Nephron progenitor cell (in vitro differentiated cells): ENCODE measurements around the gene DDX27.

ENCODE experiments used
- DNase-seq: peaks from one replicate; pipeline ENCODE4 v3.0.0; 2021
- H3K27ac Mint-ChIP-seq: 2 replicates; pipeline ENCODE4 v1.8.0; 2021; ENCODE audit warnings: mild to moderate bottlenecking, moderate library complexity, mixed read lengths
- H3K27me3 Mint-ChIP-seq: 2 replicates; pipeline ENCODE4 v1.8.0; 2021; ENCODE audit warnings: mild to moderate bottlenecking, low read depth, mixed read lengths; ENCODE audit not compliant: poor library complexity
- H3K36me3 Mint-ChIP-seq: 2 replicates; pipeline ENCODE4 v1.8.0; 2021; ENCODE audit warnings: low read depth, mixed read lengths
- H3K4me1 Mint-ChIP-seq: 2 replicates; pipeline ENCODE4 v1.8.0; 2021; ENCODE audit warnings: mixed read lengths
- H3K4me3 Mint-ChIP-seq: 2 replicates; pipeline ENCODE4 v1.8.0; 2021; ENCODE audit warnings: mild to moderate bottlenecking, moderate library complexity, mixed read lengths
- H3K9me3 Mint-ChIP-seq: 2 replicates; pipeline ENCODE4 v1.8.0; 2021; ENCODE audit warnings: mild to moderate bottlenecking, moderate library complexity, mixed read lengths
- CTCF ChIP-seq: fragments of 200-600 bp; sonication (generic); IDR thresholded peaks from 2 replicates; pipeline ENCODE4 v1.5.0; 2021; ENCODE audit warnings: antibody characterized with exemption

Gene DDX27

GRCh38 chr20:49248879-49249665 lies 29.9 kb downstream of the DDX27 start:
- Mint-ChIP-seq H3K36me3 (peaks cover 62% of the 10 kb centered on the region), H3K27ac (no peak overlapping the region)
- TF ChIP-seq CTCF, result no peak

GRCh38 chr20:49252556-49253350 lies 33.5 kb downstream of the DDX27 start:
- no peaks in the 10 kb centered on the region for H3K4me1 Mint-ChIP-seq
- no peak for DNase-seq
- no peak overlapping the region for H3K4me3 Mint-ChIP-seq
- peaks cover 69% of the 10 kb centered on the region for H3K36me3 Mint-ChIP-seq
- no peak overlapping the region for H3K27ac Mint-ChIP-seq
- TF ChIP-seq CTCF, result no peak
- no peaks in the 10 kb centered on the region for H3K9me3 Mint-ChIP-seq
- H3K27me3 Mint-ChIP-seq, result peaks cover 4% of the 10 kb centered on the region

More at GRCh38 chr20:49248879-49249665, 29.9 kb downstream of the DDX27 start:
- no peak overlapping the region for H3K4me3 Mint-ChIP-seq
- H3K27me3 Mint-ChIP-seq, result no peaks in the 10 kb centered on the region
- H3K4me1 Mint-ChIP-seq, result no peaks in the 10 kb centered on the region
- no peak for DNase-seq
- H3K9me3 Mint-ChIP-seq, result no peaks in the 10 kb centered on the region

- Mint-ChIP-seq H3K4me3 (no peak overlapping the region), H3K9me3 (no peaks in the 10 kb centered on the region), H3K27ac (no peak overlapping the region), H3K4me1 (no peaks in the 10 kb centered on the region), H3K36me3 (peaks cover 73% of the 10 kb centered on the region), H3K27me3 (peaks cover 4% of the 10 kb centered on the region)
- no peak for TF ChIP-seq CTCF
- no peak for DNase-seq
These were observed 37.0 kb downstream of the DDX27 start for GRCh38 chr20:49256261-49256660.

GRCh38 chr20:49259284-49259683 lies 40.1 kb downstream of the DDX27 start:
- no peak for TF ChIP-seq CTCF
- no peak for DNase-seq
- Mint-ChIP-seq H3K4me3 (no peak overlapping the region), H3K27ac (no peak overlapping the region), H3K4me1 (no peaks in the 10 kb centered on the region), H3K9me3 (no peaks in the 10 kb centered on the region), H3K27me3 (peaks cover 4% of the 10 kb centered on the region), H3K36me3 (peaks cover 70% of the 10 kb centered on the region)

GRCh38 chr20:49259799-49260198 lies 40.6 kb downstream of the DDX27 start:
- Mint-ChIP-seq H3K4me1 (no peaks in the 10 kb centered on the region), H3K27me3 (peaks cover 4% of the 10 kb centered on the region), H3K9me3 (no peaks in the 10 kb centered on the region), H3K27ac (no peak overlapping the region), H3K4me3 (no peak overlapping the region), H3K36me3 (peaks cover 70% of the 10 kb centered on the region)
- TF ChIP-seq CTCF, result no peak
- DNase-seq, result no peak
